ENCODE data around the gene TOM1. TPM values are rescaled to one million over a fixed set of nuclear protein-coding genes. Genes with fewer than 3 reads are reported as not detected.

Gene TOM1
- total RNA-seq, 1 donor from 2014 or later, result 47.9 TPM

GRCh38 chr22:35335468-35335867 is 35.8 kb downstream of the TOM1 start:
- TF ChIP-seq CTCF (IDR thresholded peaks at IDR 0.05), result no peak
- Mint-ChIP-seq H3K4me1 (ENCODE audit: low read depth) (no peaks in the 10 kb centered on the region), H3K4me3 (ENCODE audit: unreplicated experiment) (no peak overlapping the region), H3K36me3 (ENCODE audit: low read depth) (peaks cover 30% of the 10 kb centered on the region), H3K9me3 (ENCODE audit: low read depth) (no peaks in the 10 kb centered on the region), H3K27ac (ENCODE audit: unreplicated experiment) (no peak overlapping the region), H3K27me3 (ENCODE audit: low read depth) (no peaks in the 10 kb centered on the region)
- DNase-seq (ENCODE audit: low spot score), result no peak

- Mint-ChIP-seq H3K27me3 (ENCODE audit: low read depth) (no peaks in the 10 kb centered on the region), H3K4me1 (ENCODE audit: low read depth) (no peaks in the 10 kb centered on the region), H3K27ac (ENCODE audit: unreplicated experiment) (no peak overlapping the region), H3K36me3 (ENCODE audit: low read depth) (peaks cover 26% of the 10 kb centered on the region), H3K9me3 (ENCODE audit: low read depth) (no peaks in the 10 kb centered on the region), H3K4me3 (ENCODE audit: unreplicated experiment) (no peak overlapping the region)
- no peak for TF ChIP-seq CTCF (IDR thresholded peaks at IDR 0.05)
- DNase-seq (ENCODE audit: low spot score), result no peak
These were observed 36.5 kb downstream of the TOM1 start for GRCh38 chr22:35335936-35336781.

GRCh38 chr22:35337932-35338331 is 38.2 kb downstream of the TOM1 start:
- Mint-ChIP-seq H3K4me1 (ENCODE audit: low read depth) (no peaks in the 10 kb centered on the region), H3K9me3 (ENCODE audit: low read depth) (no peaks in the 10 kb centered on the region), H3K36me3 (ENCODE audit: low read depth) (peaks cover 20% of the 10 kb centered on the region), H3K27ac (ENCODE audit: unreplicated experiment) (no peak overlapping the region), H3K27me3 (ENCODE audit: low read depth) (no peaks in the 10 kb centered on the region), H3K4me3 (ENCODE audit: unreplicated experiment) (no peak overlapping the region)
- DNase-seq (ENCODE audit: low spot score), result no peak
- TF ChIP-seq CTCF (IDR thresholded peaks at IDR 0.05), result no peak

- no peak for TF ChIP-seq CTCF (IDR thresholded peaks at IDR 0.05)
- peaks cover 15% of the 10 kb centered on the region for H3K36me3 Mint-ChIP-seq (ENCODE audit: low read depth)
- no peak overlapping the region for H3K4me3 Mint-ChIP-seq (ENCODE audit: unreplicated experiment)
- DNase-seq (ENCODE audit: low spot score), result no peak
- no peaks in the 10 kb centered on the region for H3K4me1 Mint-ChIP-seq (ENCODE audit: low read depth)
- no peaks in the 10 kb centered on the region for H3K9me3 Mint-ChIP-seq (ENCODE audit: low read depth)
- H3K27me3 Mint-ChIP-seq (ENCODE audit: low read depth), result no peaks in the 10 kb centered on the region
- H3K27ac Mint-ChIP-seq (ENCODE audit: unreplicated experiment), result no peak overlapping the region
These were observed 41.6 kb downstream of the TOM1 start for GRCh38 chr22:35341090-35341874.

- no peak overlapping the region for H3K4me3 Mint-ChIP-seq (ENCODE audit: unreplicated experiment)
- H3K9me3 Mint-ChIP-seq (ENCODE audit: low read depth), result no peaks in the 10 kb centered on the region
- H3K27me3 Mint-ChIP-seq (ENCODE audit: low read depth), result no peaks in the 10 kb centered on the region
- no peak overlapping the region for H3K27ac Mint-ChIP-seq (ENCODE audit: unreplicated experiment)
- DNase-seq (ENCODE audit: low spot score), result no peak
- peaks cover 14% of the 10 kb centered on the region for H3K36me3 Mint-ChIP-seq (ENCODE audit: low read depth)
- TF ChIP-seq CTCF (IDR thresholded peaks at IDR 0.05), result no peak
- H3K4me1 Mint-ChIP-seq (ENCODE audit: low read depth), result no peaks in the 10 kb centered on the region
These were observed 42.7 kb downstream of the TOM1 start for GRCh38 chr22:35342390-35342789.

Measured in chondrocyte (in vitro differentiated cells).